ENCODE data around the gene ZNF611.
A peak's percentile ranks its signal among the peaks of the same experiment; 100 is the strongest.
"Not testable (repeated sequence)": the region's sequence is repeated elsewhere in the genome, so short reads cannot be mapped to it uniquely, and the experiment has no call there.

ZNF611 gene

GRCh38 chr19:52716522-52716921 is 18.3 kb downstream of the ZNF611 start:
- DNase-seq (ENCODE audit: low read depth in 3 of 3): no peak

GRCh38 chr19:52715902-52716301 is 18.9 kb downstream of the ZNF611 start:
- not testable (repeated sequence) for DNase-seq (ENCODE audit: low read depth in 3 of 3)

- DNase-seq (ENCODE audit: low read depth in 3 of 3): not testable (repeated sequence)
These were observed 19.5 kb downstream of the ZNF611 start for GRCh38 chr19:52715330-52715729.

- DNase-seq (ENCODE audit: low read depth in 3 of 3): not testable (repeated sequence)
These were observed 21.8 kb downstream of the ZNF611 start for GRCh38 chr19:52713051-52713450.

- DNase-seq (ENCODE audit: low read depth in 3 of 3): not testable (repeated sequence)
These were observed 23.2 kb downstream of the ZNF611 start for GRCh38 chr19:52711661-52712060.

GRCh38 chr19:52710538-52710937 is 24.3 kb downstream of the ZNF611 start:
- DNase-seq (ENCODE audit: low read depth in 3 of 3): no peak

GRCh38 chr19:52705615-52706014 is 29.2 kb downstream of the ZNF611 start:
- not testable (repeated sequence) for DNase-seq (ENCODE audit: low read depth in 3 of 3)

GRCh38 chr19:52703917-52704316 is 30.9 kb downstream of the ZNF611 start:
- DNase-seq (ENCODE audit: low read depth in 3 of 3): no peak

- no peak for DNase-seq (ENCODE audit: low read depth in 3 of 3)
These were observed 34.2 kb downstream of the ZNF611 start for GRCh38 chr19:52700673-52701072.

- not testable (repeated sequence) for DNase-seq (ENCODE audit: low read depth in 3 of 3)
These were observed 35.3 kb downstream of the ZNF611 start for GRCh38 chr19:52699555-52699954.

GRCh38 chr19:52695996-52696395 is 38.8 kb downstream of the ZNF611 start:
- DNase-seq (ENCODE audit: low read depth in 3 of 3): no peak

GRCh38 chr19:52694921-52695320 is 39.9 kb downstream of the ZNF611 start:
- no peak for DNase-seq (ENCODE audit: low read depth in 3 of 3)

GRCh38 chr19:52694281-52694680 is 40.6 kb downstream of the ZNF611 start:
- not testable (repeated sequence) for DNase-seq (ENCODE audit: low read depth in 3 of 3)

GRCh38 chr19:52692431-52693008 is 42.3 kb downstream of the ZNF611 start:
- no peak for DNase-seq (ENCODE audit: low read depth in 3 of 3)

- DNase-seq (ENCODE audit: low read depth in 3 of 3): no peak
These were observed 43.1 kb downstream of the ZNF611 start for GRCh38 chr19:52691737-52692136.

- no peak for DNase-seq (ENCODE audit: low read depth in 3 of 3)
These were observed 43.6 kb downstream of the ZNF611 start for GRCh38 chr19:52691215-52691610.

GRCh38 chr19:52690369-52691214 is 44.3 kb downstream of the ZNF611 start:
- peak; percentile 82 to 90 (median 84) for DNase-seq (ENCODE audit: low read depth in 3 of 3)

GRCh38 chr19:52689843-52690368 is 44.9 kb downstream of the ZNF611 start:
- peak; percentile 0 to 26 (median 12) for DNase-seq (ENCODE audit: low read depth in 3 of 3)

- DNase-seq (ENCODE audit: low read depth in 3 of 3): not testable (repeated sequence)
These were observed 45.7 kb downstream of the ZNF611 start for GRCh38 chr19:52688925-52689796.

GRCh38 chr19:52688335-52688734 is 46.5 kb downstream of the ZNF611 start:
- DNase-seq (ENCODE audit: low read depth in 3 of 3): no peak

- DNase-seq (ENCODE audit: low read depth in 3 of 3): no peak
These were observed 47.2 kb downstream of the ZNF611 start for GRCh38 chr19:52687684-52688083.

GRCh38 chr19:52685811-52686210 is 49.0 kb downstream of the ZNF611 start:
- DNase-seq (ENCODE audit: low read depth in 3 of 3): no peak

Measured in stimulated activated CD4-positive, alpha-beta T cell treated with anti-CD3 and anti-CD28 coated beads, TNF-alpha, amount 100 ng/mL, for 24 hours (primary cell).